HepG2 (cell line): ENCODE results near the gene AHSA1. TPM values are rescaled to one million over a fixed set of nuclear protein-coding genes. Genes with fewer than 3 reads are reported as not detected.
A peak's percentile ranks its signal among the peaks of the same experiment; 100 is the strongest.

Source experiments
- ATAC-seq: fragments of 200-7000 bp; cut with Tn5 transposase; 3 replicates; pipeline ENCODE4 v1.9.1; 2020; ENCODE audit warnings: mild to moderate bottlenecking, moderate library complexity
- BruUV-seq: library from RNA; stranded (reverse); fragments of 400-500 nt; replicated peaks from 2 replicates; lab custom pipeline; 2021; lab: Mats Ljungman, UMichigan
- CTCF ChIA-PET: fragments of 300-600 bp; formaldehyde crosslinking; extraction: SDS; loops from one replicate; lab custom pipeline; 2021; ENCODE audit warnings: low total read pairs, inconsistent platforms, low intra/inter-chr PET ratio; lab: Yijun Ruan, JAX
- POLR2A ChIA-PET: fragments of 350-600 bp; sonication (Branson Sonifier 250); formaldehyde crosslinking; loops from one replicate; lab custom pipeline; 2020; ENCODE audit warnings: antibody characterized with exemption, inconsistent platforms; lab: Yijun Ruan, JAX
- DNase-seq: peaks from one replicate; pipeline ENCODE4 v3.0.0-alpha.2; 2015; ENCODE audit warnings: low spot score
- FAIRE-seq: peaks from 3 replicates; lab custom pipeline; 2011; peaks lifted over from hg19 to GRCh38; lab: Jason Lieb, UNC
- H2AFZ ChIP-seq: one replicate; pipeline ENCODE4 v1.6.1; 2011; ENCODE audit warnings: low read length, inconsistent platforms
- H3K27ac ChIP-seq: fragments of 300-600 bp; 3 replicates; pipeline ENCODE4 v1.8.0; 2011; ENCODE audit warnings: mixed run types, mild to moderate bottlenecking, mixed read lengths, low read length, inconsistent platforms; ENCODE audit not compliant: insufficient read depth; ENCODE audit errors: extremely low read length
- H3K27me3 ChIP-seq, 2 experiments: fragments of 200-600 bp in 1 of 2; 2 replicates in 1 of 2; 3 replicates in 1 of 2; pipeline versions ENCODE4 v1.6.0 to v1.8.0; 2011; ENCODE audit warnings: low read length in 2 of 2, mild to moderate bottlenecking in 2 of 2, moderate library complexity in 2 of 2, inconsistent platforms in 1 of 2; ENCODE audit not compliant: insufficient read depth in 2 of 2, control insufficient read depth in 1 of 2
- H3K36me3 ChIP-seq, 2 experiments: fragments of 200-600 bp in 1 of 2; replicated peaks in 1 of 2; 2 replicates in 1 of 2; 3 replicates in 1 of 2; pipeline versions ENCODE4 v1.5.1 to v1.8.0; 2011; ENCODE audit warnings: low read length in 2 of 2, inconsistent platforms in 1 of 2; ENCODE audit not compliant: insufficient read depth in 2 of 2, control insufficient read depth in 1 of 2
- H3K4me1 ChIP-seq: 2 replicates; pipeline ENCODE4 v1.5.1; 2012; ENCODE audit warnings: low read length, inconsistent platforms; ENCODE audit not compliant: insufficient read depth
- H3K4me2 ChIP-seq: 2 replicates; pipeline ENCODE4 v1.6.0; 2011; ENCODE audit warnings: low read depth, low read length, inconsistent platforms
- H3K4me3 ChIP-seq, 3 experiments: fragments of 200-600 bp in 1 of 3; sonication (generic), shearing (Covaris generic) in 1 of 3; replicated peaks in 1 of 3; 2 replicates each; pipeline ENCODE4 v1.5.1; 2011 to 2016; ENCODE audit warnings: low read length in 3 of 3, inconsistent platforms in 2 of 3, low read depth in 2 of 3, mild to moderate bottlenecking in 2 of 3, control low read depth in 1 of 3, mixed read lengths in 1 of 3; ENCODE audit not compliant: insufficient read depth in 1 of 3
- H3K79me2 ChIP-seq: one replicate; pipeline ENCODE4 v1.6.1; 2011; ENCODE audit warnings: low read length, inconsistent platforms; ENCODE audit not compliant: insufficient read depth
- H3K9ac ChIP-seq: 2 replicates; pipeline ENCODE4 v1.6.0; 2011; ENCODE audit warnings: mild to moderate bottlenecking, low read depth, low read length, inconsistent platforms; ENCODE audit not compliant: insufficient read depth
- H3K9me3 ChIP-seq: 2 replicates; pipeline ENCODE4 v1.5.1; 2012; ENCODE audit warnings: mild to moderate bottlenecking, low read length
- H4K20me1 ChIP-seq: 2 replicates; pipeline ENCODE4 v1.6.0; 2011; ENCODE audit warnings: inconsistent platforms, mild to moderate bottlenecking, low read length, moderate library complexity; ENCODE audit not compliant: insufficient read depth
- CBX2 ChIP-seq, 2 experiments: fragments of 200-600 bp in 1 of 2; sonication (generic); formaldehyde crosslinking in 1 of 2; IDR thresholded peaks; 2 replicates each; pipeline versions ENCODE4 v1.7.0 to v1.8.1; 2018 to 2022; ENCODE audit warnings: low read depth in 2 of 2, low read length in 1 of 2, mild to moderate bottlenecking in 1 of 2, missing genetic modification reagents in 1 of 2
- DMAP1 ChIP-seq: IDR thresholded peaks from 2 replicates; pipeline ENCODE4 v1.6.1; 2016
- FUBP1 ChIP-seq: sonication (generic); formaldehyde crosslinking; IDR thresholded peaks from 2 replicates; pipeline ENCODE4 v1.5.1; 2020; ENCODE audit warnings: missing genetic modification reagents, mild to moderate bottlenecking, borderline replicate concordance
- HMGXB3 ChIP-seq: sonication (generic); formaldehyde crosslinking; IDR thresholded peaks from 2 replicates; pipeline ENCODE4 v1.4.0; 2020; ENCODE audit warnings: missing genetic modification reagents, borderline replicate concordance
- NFYB ChIP-seq: sonication (generic); formaldehyde crosslinking; IDR thresholded peaks from 2 replicates; pipeline ENCODE4 v1.4.0; 2020; ENCODE audit warnings: missing genetic modification reagents
- PAX8 ChIP-seq: sonication (generic); formaldehyde crosslinking; IDR thresholded peaks from 2 replicates; pipeline ENCODE4 v1.8.0; 2022; ENCODE audit warnings: mild to moderate bottlenecking, missing genetic modification reagents, borderline replicate concordance
- PCBP1 ChIP-seq: fragments of 200-400 bp; formaldehyde crosslinking; IDR thresholded peaks from 2 replicates; pipeline ENCODE4 v1.6.1; 2017; ENCODE audit warnings: mild to moderate bottlenecking, low read depth, low read length, borderline replicate concordance
- ZBTB44 ChIP-seq: sonication (generic); formaldehyde crosslinking; IDR thresholded peaks from 2 replicates; pipeline ENCODE4 v1.4.0; 2020; ENCODE audit warnings: missing genetic modification reagents
- ZNF550 ChIP-seq: sonication (generic); formaldehyde crosslinking; IDR thresholded peaks from 2 replicates; pipeline ENCODE4 v1.4.0; 2020; ENCODE audit warnings: mild to moderate bottlenecking, missing genetic modification reagents, borderline replicate concordance
- ZNF792 ChIP-seq: IDR thresholded peaks from 2 replicates; pipeline ENCODE4 v1.6.1; 2016
- ZNF891 ChIP-seq: sonication (generic); formaldehyde crosslinking; IDR thresholded peaks from 2 replicates; pipeline ENCODE4 v1.5.0; 2020; ENCODE audit warnings: mild to moderate bottlenecking, missing genetic modification reagents
- WGBS: methylation state at CpG from one replicate; pipeline ENCODE4 v1.1.6; 2017; ENCODE audit warnings: low lambda C conversion rate; 5-methylcytosine and 5-hydroxymethylcytosine counted together
- in situ Hi-C: cut with HindIII; loops from 2 replicates; pipeline ENCODE4 v1.10.0; 2017; ENCODE audit warnings: low pct_unique_long_range_greater_than_20kb; ENCODE audit not compliant: extremely low pct_ligation_motif_present
- intact Hi-C: fragments of 100-400 bp; cut with micrococcal nuclease; formaldehyde crosslinking; loops from one replicate; pipeline ENCODE4 v1.10.0; 2022; ENCODE audit not compliant: unreplicated experiment
- polyA plus RNA-seq, 8 experiments: library from polyadenylated mRNA; depleted of rRNA in 3 of 8; stranded (reverse) in 7 of 8; unstranded in 1 of 8; fragments of >200 nt; fragmentation: Illumina TruSeq in 4 of 8; extraction: Trizol in 4 of 8; gene quantifications; 2 replicates each; pipeline versions ENCODE4 v1.2.1 to v1.2.3, GENCODE V29; 2011 to 2016; ENCODE audit warnings: low read depth in 4 of 8, missing spikeins in 1 of 8, mixed read lengths in 1 of 8; ENCODE audit not compliant: insufficient read depth in 1 of 8
- total RNA-seq, 5 experiments: library from RNA; depleted of rRNA; stranded (reverse); fragments of >200 nt; fragmentation: Illumina TruSeq; extraction: Trizol; gene quantifications; 2 replicates each; pipeline ENCODE4 v1.2.3, GENCODE V29; 2016; ENCODE audit warnings: low read depth in 1 of 5

AHSA1 gene
- total and polyA plus RNA-seq, 2 of the 13 experiments (the other 11 are each of a cell fraction or from before 2014, with no cell fraction given), result 113 to 241 TPM

- Histone ChIP-seq H3K9me3 (no peaks in the 10 kb centered on the region), H3K27me3 (no peaks in the 10 kb centered on the region; a peak in 1 of 5 replicates), H3K4me2 (no peak overlapping the region), H3K79me2 (peaks cover 1% of the 10 kb centered on the region), H3K4me1 (peaks cover 71% of the 10 kb centered on the region), H4K20me1 (no peaks in the 10 kb centered on the region), H3K36me3 (no peaks in the 10 kb centered on the region), H3K27ac (peak overlapping the region; percentile 92), H3K4me3 (no peak overlapping the region), H2AFZ (no peak overlapping the region), H3K9ac (no peak overlapping the region)
- no peak for DNase-seq
- intact Hi-C loops (loop anchor here (5.0 kb wide), 1 partner anchor 541 kb away; no protein-coding TSS in a partner anchor), in situ Hi-C loops (no loop called here)
- POLR2A ChIA-PET, result no interaction called here
- TF ChIP-seq NFYB (no peak), PAX8 (CRISPR knock-in tag) (no peak), FUBP1 (CRISPR knock-in tag) (no peak), ZBTB44 (CRISPR knock-in tag) (no peak)
- no peak for ATAC-seq
- CTCF ChIA-PET, result no interaction called here
- WGBS, result over 99% methylated on average over 5 of the region's 5 CpGs
- no TSS peak for BruUV-seq
- no peak for FAIRE-seq
Measured at GRCh38 chr14:77503138-77503537, 45.2 kb downstream of the AHSA1 start.

GRCh38 chr14:77505031-77505430, 47.1 kb downstream of the AHSA1 start:
- intact Hi-C loops (no loop called here), in situ Hi-C loops (no loop called here)
- Histone ChIP-seq H3K9me3 (no peaks in the 10 kb centered on the region), H4K20me1 (no peaks in the 10 kb centered on the region), H3K27me3 (no peaks in the 10 kb centered on the region), H3K4me2 (no peak overlapping the region), H3K27ac (peak overlapping the region; percentile 27), H2AFZ (no peak overlapping the region), H3K9ac (no peak overlapping the region), H3K36me3 (no peaks in the 10 kb centered on the region), H3K4me3 (no peak overlapping the region), H3K4me1 (peaks cover 76% of the 10 kb centered on the region), H3K79me2 (no peaks in the 10 kb centered on the region)
- no peak for DNase-seq
- WGBS, result 71% methylated on average over 4 of the region's 4 CpGs
- FAIRE-seq, result no peak
- CTCF ChIA-PET, result no interaction called here
- POLR2A ChIA-PET, result no interaction called here
- no peak for ATAC-seq
- BruUV-seq, result no TSS peak
- TF ChIP-seq HMGXB3 (CRISPR knock-in tag), result no peak
- TF ChIP-seq ZNF792, result no peak
- TF ChIP-seq PCBP1, result no peak
- TF ChIP-seq ZNF891 (CRISPR knock-in tag), result no peak
- TF ChIP-seq DMAP1 (CRISPR knock-in tag), result no peak
- no peak for TF ChIP-seq ZNF550 (CRISPR knock-in tag)
- TF ChIP-seq CBX2 (IDR thresholded peaks at IDR 0.05; ENCODE audit: low read depth, low read length), result no peak
- TF ChIP-seq CBX2 (CRISPR knock-in tag; IDR thresholded peaks at IDR 0.05; ENCODE audit: low read depth), result no peak
